CD4-positive, alpha-beta T cell (primary cell): ENCODE data around the gene PLCD1. TPM values are rescaled to one million over a fixed set of nuclear protein-coding genes. Genes with fewer than 3 reads are reported as not detected.

Experiments used
- ATAC-seq: fragments of 200-7000 bp; cut with Tn5 transposase; one replicate; pipeline ENCODE4 v1.10.0; 2022; ENCODE audit warnings: mild to moderate bottlenecking; ENCODE audit not compliant: poor library complexity
- CTCF ChIA-PET: fragments of 350-600 bp; sonication (Branson Sonifier 250); formaldehyde crosslinking; loops from one replicate; lab custom pipeline; 2021; ENCODE audit warnings: antibody characterized with exemption, inconsistent platforms; lab: Charles Lee
- POLR2A ChIA-PET: fragments of 350-600 bp; sonication (Branson Sonifier 250); formaldehyde crosslinking; loops from one replicate; lab custom pipeline; 2021; ENCODE audit warnings: antibody characterized with exemption, inconsistent platforms; lab: Charles Lee
- DNase-seq, 14 experiments: peaks; one replicate each; pipeline ENCODE4 v3.0.0-alpha.2; 2013 to 2020; ENCODE audit warnings: mixed read lengths in 2 of 14
- H3K27ac ChIP-seq, 2 donors: one replicate each; pipeline versions ENCODE4 v1.5.1 to v1.7.0; 2013; ENCODE audit warnings: low read length in 2 of 2, low read depth in 1 of 2, mild to moderate bottlenecking in 1 of 2
- H3K27me3 ChIP-seq, 2 experiments: 1 replicate in 1 of 2; 2 replicates in 1 of 2; pipeline versions ENCODE4 v1.6.1 to v1.7.0; 2013; ENCODE audit warnings: low read length in 2 of 2, control low read depth in 1 of 2, mild to moderate bottlenecking in 1 of 2, moderate library complexity in 1 of 2; ENCODE audit not compliant: insufficient read depth in 2 of 2, control insufficient read depth in 1 of 2
- H3K36me3 ChIP-seq: one replicate; pipeline ENCODE4 v1.6.1; 2013; ENCODE audit warnings: low read length, control low read depth; ENCODE audit not compliant: insufficient read depth
- H3K4me1 ChIP-seq: one replicate; pipeline ENCODE4 v1.6.1; 2013; ENCODE audit warnings: low read length, control low read depth; ENCODE audit not compliant: insufficient read depth
- H3K4me3 ChIP-seq: one replicate; pipeline ENCODE4 v1.5.1; 2013; ENCODE audit warnings: mild to moderate bottlenecking, low read length, moderate library complexity
- H3K9me3 ChIP-seq, 2 experiments: 1 replicate in 1 of 2; 2 replicates in 1 of 2; pipeline versions ENCODE4 v1.6.1 to v1.7.0; 2013; ENCODE audit warnings: low read length in 2 of 2, mild to moderate bottlenecking in 2 of 2, control low read depth in 1 of 2, moderate library complexity in 1 of 2; ENCODE audit not compliant: control insufficient read depth in 1 of 2, insufficient read depth in 1 of 2
- H3K27ac Mint-ChIP-seq: one replicate; pipeline ENCODE4 v1.8.0; 2020; ENCODE audit warnings: mixed read lengths
- H3K27me3 Mint-ChIP-seq: one replicate; pipeline ENCODE4 v1.8.0; 2021; ENCODE audit warnings: mixed read lengths
- H3K36me3 Mint-ChIP-seq: one replicate; pipeline ENCODE4 v1.8.0; 2021; ENCODE audit warnings: low read depth, mixed read lengths
- H3K4me1 Mint-ChIP-seq: one replicate; pipeline ENCODE4 v1.8.0; 2021; ENCODE audit warnings: low read depth, mixed read lengths
- H3K4me3 Mint-ChIP-seq: one replicate; pipeline ENCODE4 v1.8.0; 2020; ENCODE audit warnings: mild to moderate bottlenecking, mixed read lengths
- H3K9me3 Mint-ChIP-seq: one replicate; pipeline ENCODE4 v1.8.0; 2020; ENCODE audit warnings: mixed read lengths
- CTCF ChIP-seq: fragments of 200-600 bp; IDR thresholded peaks from one replicate; pipeline ENCODE4 v1.8.0; 2022; ENCODE audit warnings: antibody characterized with exemption, mild to moderate bottlenecking
- intact Hi-C, 2 experiments: fragments of 100-400 bp; cut with DNase I in 1 of 2; cut with micrococcal nuclease in 1 of 2; formaldehyde crosslinking; loops; one replicate each; pipeline versions ENCODE4 v1.15.1 to v1.9.0; 2023 to 2025; cut with DNase I, micrococcal nuclease
- total RNA-seq, 174 experiments: library from RNA in 2 of 174; stranded (reverse) in 2 of 174; gene quantifications; one replicate each; pipeline ENCODE4 v1.2.3 and lab custom pipeline; 2021 to 2026

PLCD1 gene
- total RNA-seq, 2 experiments from 2014 or later: 67.0 to 69.8 TPM

DNA sequence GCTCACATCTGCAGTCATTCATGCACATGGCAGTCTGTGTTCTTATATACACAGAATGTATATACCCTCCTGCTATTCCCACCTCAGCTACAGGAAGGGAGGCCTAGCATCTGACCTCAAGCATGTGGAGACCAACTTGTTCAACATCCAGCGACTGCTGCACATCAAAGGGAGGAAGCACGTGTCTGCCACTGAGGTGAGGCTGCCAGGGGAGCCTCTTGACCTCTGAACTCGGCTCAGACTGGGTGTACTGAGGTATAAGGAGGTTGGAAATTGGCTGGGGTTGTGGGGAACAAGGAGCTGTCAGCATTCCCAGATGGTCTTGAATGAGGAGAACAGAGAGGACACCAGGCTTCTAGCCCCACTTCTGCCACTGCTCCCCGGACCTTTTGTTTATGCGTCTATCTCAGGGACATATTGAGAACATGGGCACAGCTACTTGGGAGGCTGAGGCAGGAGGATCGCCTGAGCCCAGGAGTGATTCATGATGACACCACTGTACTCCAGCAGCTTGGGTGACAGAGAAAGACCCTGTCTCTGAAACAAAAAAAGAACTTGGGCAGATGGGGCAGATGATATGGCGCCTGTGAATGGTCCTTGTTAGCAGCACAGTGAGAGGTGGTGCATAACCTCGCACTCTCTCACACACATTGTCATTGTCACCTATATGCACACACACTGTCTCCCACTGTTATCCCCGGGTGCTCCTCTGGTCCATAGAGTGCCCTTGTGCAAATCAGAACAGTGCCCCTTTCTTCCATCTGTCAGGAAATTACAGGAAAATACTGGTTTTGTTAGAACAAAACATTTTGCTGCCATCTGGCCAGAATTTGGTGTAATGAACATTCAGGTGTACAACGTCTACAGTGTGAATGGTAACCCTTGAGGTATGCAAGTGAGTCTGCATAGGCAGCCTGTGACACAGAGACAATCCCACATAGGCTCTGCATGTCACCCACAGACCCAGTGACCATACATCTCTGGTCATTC, 33.5 kb downstream of the PLCD1 start:
- H3K4me3 ChIP-seq: no peak overlapping the region
- Mint-ChIP-seq H3K9me3 (no peaks in the 10 kb centered on the region), H3K4me1 (peaks cover 65% of the 10 kb centered on the region), H3K4me3 (peak overlapping the region; percentile 97), H3K27ac (peak overlapping the region; percentile 95), H3K27me3 (no peaks in the 10 kb centered on the region), H3K36me3 (peaks cover 55% of the 10 kb centered on the region)
- peaks cover 57% of the 10 kb centered on the region for H3K4me1 ChIP-seq
- no peak for TF ChIP-seq CTCF
- H3K9me3 ChIP-seq: no peaks in the 10 kb centered on the region
- H3K36me3 ChIP-seq: peaks cover 28% of the 10 kb centered on the region
- ChIA-PET CTCF (interaction anchor here (0.7 to 1.3 kb wide), 9 partner anchors 12 to 169 kb away, joined by 3 to 14 read pairs (median 4); partner anchors contain the start of genes DLEC1 and OXSR1), POLR2A (interaction anchor here (0.7 to 1.4 kb wide), 6 partner anchors 16 to 169 kb away, joined by 3 to 6 read pairs (median 4); partner anchors contain the start of genes ACAA1, DLEC1 and OXSR1)
- ATAC-seq (no peak), DNase-seq (peak in 5 of 14 experiments; percentile 30 to 62 (median 54))
- H3K27me3 ChIP-seq: no peaks in the 10 kb centered on the region
- intact Hi-C loops: no loop called here
- peak overlapping the region in 1 of 2 donors; percentile 22 for H3K27ac ChIP-seq

- peak overlapping the region; percentile 95 for H3K27ac Mint-ChIP-seq
- peaks cover 17% of the 10 kb centered on the region for H3K36me3 ChIP-seq
- H3K27me3 ChIP-seq: no peaks in the 10 kb centered on the region
- peak overlapping the region; percentile 67 to 69 for H3K27ac ChIP-seq
- H3K9me3 ChIP-seq: no peaks in the 10 kb centered on the region
- ChIA-PET CTCF (interaction anchor here (0.7 kb wide), 1 partner anchor 20 kb away, joined by 3 read pairs; no protein-coding TSS in a partner anchor), POLR2A (interaction anchor here (0.9 to 1.3 kb wide), 2 partner anchors 20 to 171 kb away, joined by 4 read pairs; partner anchors contain the start of gene OXSR1)
- H3K36me3 Mint-ChIP-seq: peaks cover 47% of the 10 kb centered on the region
- no peaks in the 10 kb centered on the region for H3K27me3 Mint-ChIP-seq
- peaks cover 63% of the 10 kb centered on the region for H3K4me1 Mint-ChIP-seq
- intact Hi-C loops: no loop called here
- H3K4me3 ChIP-seq: peak overlapping the region; percentile 69
- peak overlapping the region; percentile 97 for H3K4me3 Mint-ChIP-seq
- TF ChIP-seq CTCF: no peak
- ATAC-seq (no peak), DNase-seq (peak in 1 of 14 experiments; percentile 21)
- peaks cover 57% of the 10 kb centered on the region for H3K4me1 ChIP-seq
- H3K9me3 Mint-ChIP-seq: no peaks in the 10 kb centered on the region
Observed at GRCh38 chr3:37994639-37994972, 34.8 kb downstream of the PLCD1 start.

GRCh38 chr3:37993820-37994638, 35.4 kb downstream of the PLCD1 start:
- no peaks in the 10 kb centered on the region for H3K9me3 Mint-ChIP-seq
- peak; percentile 23 to 76 (median 44) for DNase-seq
- H3K36me3 Mint-ChIP-seq: peaks cover 42% of the 10 kb centered on the region
- H3K4me1 ChIP-seq: peaks cover 53% of the 10 kb centered on the region
- ATAC-seq: peak; percentile 53
- peak overlapping the region; percentile 67 to 69 for H3K27ac ChIP-seq
- ChIA-PET POLR2A (interaction anchor here (0.9 to 1.3 kb wide), 2 partner anchors 19 to 172 kb away, joined by 4 read pairs; partner anchors contain the start of gene OXSR1), CTCF (interaction anchor here (0.7 kb wide), 1 partner anchor 20 kb away, joined by 3 read pairs; no protein-coding TSS in a partner anchor)
- intact Hi-C loops: no loop called here
- H3K27ac Mint-ChIP-seq: peak overlapping the region; percentile 95
- H3K27me3 ChIP-seq: no peaks in the 10 kb centered on the region
- H3K4me3 ChIP-seq: peak overlapping the region; percentile 69
- TF ChIP-seq CTCF: no peak
- peaks cover 57% of the 10 kb centered on the region for H3K4me1 Mint-ChIP-seq
- H3K36me3 ChIP-seq: peaks cover 17% of the 10 kb centered on the region
- no peaks in the 10 kb centered on the region for H3K27me3 Mint-ChIP-seq
- H3K4me3 Mint-ChIP-seq: peak overlapping the region; percentile 97
- no peaks in the 10 kb centered on the region for H3K9me3 ChIP-seq
